Forelimb muscle (tissue), 1 donor: ENCODE results near the gene APOA1. TPM values are rescaled to one million over a fixed set of nuclear protein-coding genes. Genes with fewer than 3 reads are reported as not detected.

Experiments used
- DNase-seq: peaks from one replicate; pipeline ENCODE4 v3.0.0-alpha.2; 2013; ENCODE audit warnings: low read depth
- polyA plus RNA-seq: library from polyadenylated mRNA; unstranded; fragments of 120-200 nt; gene quantifications from one replicate; pipeline ENCODE4 v1.2.1, GENCODE V29; 2013; ENCODE audit not compliant: insufficient read length

APOA1 gene
- polyA plus RNA-seq, 1 donor, result 0.80 TPM

GRCh38 chr11:116788975-116789374 is 48.4 kb downstream of the APOA1 start:
- no peak for DNase-seq

GRCh38 chr11:116788534-116788933 is 48.9 kb downstream of the APOA1 start:
- no peak for DNase-seq

- DNase-seq, result peak; percentile 47
Measured at GRCh38 chr11:116787786-116788486, 49.5 kb downstream of the APOA1 start, which contains the start of gene ZPR1. ZPR1 (minus strand) TSS chr11:116788023; CDS start chr11:116787990, 33 bp downstream.

- no peak for DNase-seq
Measured at GRCh38 chr11:116787436-116787785, 50.0 kb downstream of the APOA1 start.

- DNase-seq, result no peak
Measured at GRCh38 chr11:116786966-116787365, 50.5 kb downstream of the APOA1 start.

- DNase-seq, result no peak
Measured at GRCh38 chr11:116786326-116786725, 51.1 kb downstream of the APOA1 start.

Other genes with a start within 250 kb of the APOA1 start
- 18.0 TPM for gene BUD13, start 64.6 kb downstream of the APOA1 start, polyA plus RNA-seq
- gene ZPR1, start 49.6 kb downstream of the APOA1 start, polyA plus RNA-seq, result 40.5 TPM
- gene APOA5, start 45.7 kb downstream of the APOA1 start, polyA plus RNA-seq, result not detected
- not detected for gene APOA4, start 14.3 kb downstream of the APOA1 start, polyA plus RNA-seq
- gene APOC3, start 7.7 kb downstream of the APOA1 start, polyA plus RNA-seq, result not detected